ENCODE measurements around the gene C20orf141. TPM values are rescaled to one million over a fixed set of nuclear protein-coding genes. Genes with fewer than 3 reads are reported as not detected.
"Not testable (repeated sequence)": the region's sequence is repeated elsewhere in the genome, so short reads cannot be mapped to it uniquely, and the experiment has no call there.

C20orf141 gene
- total RNA-seq, 1 donor from 2014 or later: not detected

GRCh38 chr20:2820084-2820895 is 5.5 kb downstream of the C20orf141 start:
- intact Hi-C loops (cut with micrococcal nuclease): no loop called here

GRCh38 chr20:2820896-2821869 is 6.4 kb downstream of the C20orf141 start:
- intact Hi-C loops (cut with micrococcal nuclease): no loop called here

- intact Hi-C loops (cut with micrococcal nuclease): no loop called here
Observed at GRCh38 chr20:2822073-2822472, 7.3 kb downstream of the C20orf141 start.

- intact Hi-C loops (cut with micrococcal nuclease): no loop called here
Observed at GRCh38 chr20:2825761-2826160, 11.0 kb downstream of the C20orf141 start.

GRCh38 chr20:2826655-2827054 is 11.9 kb downstream of the C20orf141 start:
- intact Hi-C loops (cut with micrococcal nuclease): no loop called here

DNA sequence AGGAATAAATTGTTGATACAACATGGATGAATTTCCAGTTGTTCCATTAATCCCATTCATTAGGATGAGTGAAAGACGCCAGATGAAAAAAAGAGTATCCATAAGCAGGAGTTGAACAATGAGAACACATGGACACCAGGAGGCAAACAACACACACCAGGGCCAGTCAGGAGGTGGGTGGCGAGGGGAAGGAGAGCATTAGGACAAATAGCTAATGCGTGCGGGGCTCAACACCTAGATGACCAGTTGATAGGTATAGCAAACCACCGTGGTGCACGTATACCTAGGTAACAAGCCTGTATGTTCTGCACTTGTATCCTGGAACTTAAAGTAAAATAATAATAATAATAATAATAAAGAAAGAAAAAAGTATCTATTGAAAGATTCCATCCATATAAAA is 14.6 kb downstream of the C20orf141 start:
- intact Hi-C loops (cut with micrococcal nuclease): no loop called here

DNA sequence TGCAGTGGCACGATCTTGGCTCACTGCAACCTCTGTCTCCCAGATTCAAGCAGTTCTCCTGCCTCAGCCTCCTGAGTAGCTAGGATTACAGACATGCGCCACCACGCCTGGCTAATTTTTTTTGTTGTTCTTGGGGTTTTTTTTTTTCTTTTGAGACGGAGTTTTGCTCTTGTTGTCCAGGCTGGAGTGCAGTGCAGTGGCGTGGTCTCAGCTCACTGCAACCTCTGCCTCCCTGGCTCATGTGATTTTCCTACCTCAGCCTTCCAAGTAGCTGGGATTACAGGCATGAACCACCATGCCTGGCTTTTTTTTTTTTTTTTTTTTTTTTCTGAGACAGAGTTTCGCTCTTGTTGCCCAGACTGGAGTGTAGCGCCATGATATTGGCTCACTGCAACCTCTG is 16.4 kb downstream of the C20orf141 start:
- intact Hi-C loops (cut with micrococcal nuclease): not testable (repeated sequence)

- intact Hi-C loops (cut with micrococcal nuclease): no loop called here
Observed at GRCh38 chr20:2833761-2834160, 19.0 kb downstream of the C20orf141 start.

GRCh38 chr20:2834401-2835110 is 19.8 kb downstream of the C20orf141 start:
- intact Hi-C loops (cut with micrococcal nuclease): no loop called here

GRCh38 chr20:2835331-2835796 is 20.6 kb downstream of the C20orf141 start:
- intact Hi-C loops (cut with micrococcal nuclease): no loop called here

DNA sequence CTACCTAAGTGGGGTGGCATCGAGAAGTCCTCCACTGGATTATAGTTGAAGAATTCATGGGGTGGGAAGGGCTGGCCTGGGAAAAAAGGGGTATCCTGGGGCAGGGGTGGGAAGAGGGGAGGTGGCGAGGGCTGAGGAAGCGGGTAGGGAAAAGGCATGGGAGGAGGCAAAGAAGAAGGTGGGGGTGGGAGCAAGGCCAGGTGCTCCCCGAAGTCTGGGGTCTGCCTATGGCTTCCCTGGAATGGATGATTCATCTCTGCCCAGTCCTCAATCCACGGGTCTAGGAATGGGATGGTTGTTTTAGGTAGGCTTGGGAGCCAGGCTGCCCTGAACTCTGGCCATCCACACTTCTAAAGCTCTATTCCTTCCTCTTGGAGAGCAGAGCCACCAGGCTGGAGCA is 21.2 kb downstream of the C20orf141 start:
- intact Hi-C loops (cut with micrococcal nuclease): no loop called here

- intact Hi-C loops (cut with micrococcal nuclease): no loop called here
Observed at GRCh38 chr20:2837221-2837960, 22.6 kb downstream of the C20orf141 start.

GRCh38 chr20:2838170-2838797 is 23.5 kb downstream of the C20orf141 start:
- intact Hi-C loops (cut with micrococcal nuclease): no loop called here

- intact Hi-C loops (cut with micrococcal nuclease): no loop called here
Observed at GRCh38 chr20:2838847-2839671, 24.3 kb downstream of the C20orf141 start.

DNA sequence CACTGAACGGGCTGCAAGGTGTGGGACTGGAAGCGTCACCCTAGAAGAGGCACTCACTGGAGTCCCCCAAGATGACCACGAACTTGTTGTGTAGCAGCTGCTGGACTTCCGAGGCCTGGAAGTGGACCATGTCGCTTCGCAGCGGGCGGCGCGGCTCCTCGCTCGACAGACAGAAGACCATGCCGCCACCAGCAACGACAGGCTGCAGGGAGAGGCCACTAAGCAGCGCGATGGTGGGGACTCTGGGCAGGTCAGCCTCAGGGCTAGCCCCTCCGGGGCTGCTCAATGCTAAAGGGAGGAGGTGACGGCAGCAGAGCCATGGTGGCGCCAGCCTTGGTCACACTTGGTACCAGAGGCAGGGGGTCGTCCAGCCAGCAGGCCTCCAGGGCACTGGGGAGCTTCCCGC is 24.9 kb downstream of the C20orf141 start:
- intact Hi-C loops (cut with micrococcal nuclease): loop anchor here (1.0 to 2.0 kb wide), 3 partner anchors 34 to 331 kb away; partner anchors contain the start of genes IDH3B, PTPRA and ZNF343

GRCh38 chr20:2840138-2840966 is 25.6 kb downstream of the C20orf141 start, which contains the start of the genes PCED1A and VPS16:
Gene PCED1A (minus strand): TSS chr20:2840655. CDS start chr20:2839912, 743 bp downstream.
Gene VPS16 (plus strand): TSS chr20:2840745. CDS start chr20:2840775, 30 bp downstream.
- intact Hi-C loops (cut with micrococcal nuclease): loop anchor here (1.0 to 2.0 kb wide), 3 partner anchors 33 to 332 kb away; partner anchors contain the start of genes IDH3B, PTPRA and ZNF343

DNA sequence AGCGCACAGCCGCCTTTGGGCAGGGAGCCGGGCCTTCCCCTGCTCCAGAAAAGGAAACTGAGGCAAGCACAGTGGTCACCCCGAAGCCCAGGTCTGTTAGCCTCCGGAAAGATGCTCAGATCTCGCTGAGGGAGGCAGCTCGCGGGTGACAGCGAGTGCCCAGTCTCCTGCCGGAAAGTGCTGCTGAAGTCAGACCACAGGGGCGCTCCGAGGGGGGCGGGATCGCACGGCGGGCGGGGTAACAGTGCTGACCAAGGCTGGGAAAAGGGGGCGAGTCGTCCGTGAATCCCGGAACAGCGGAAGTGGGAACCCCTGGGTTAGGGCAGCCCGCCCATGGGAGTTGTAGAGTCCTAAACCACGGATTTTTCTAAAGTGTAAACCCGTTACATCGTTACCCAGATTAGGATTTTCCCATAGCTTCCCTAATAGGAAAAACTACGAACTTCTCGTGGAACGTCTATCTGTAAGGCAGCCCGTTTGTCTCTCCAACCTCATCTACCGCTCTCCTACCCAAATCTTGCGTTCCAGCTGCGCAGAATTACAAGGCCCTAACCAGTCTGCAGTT is 26.3 kb downstream of the C20orf141 start:
- intact Hi-C loops (cut with micrococcal nuclease): loop anchor here (1.0 to 2.0 kb wide), 3 partner anchors 32 to 332 kb away; partner anchors contain the start of genes IDH3B, PTPRA and ZNF343
